ENCODE measurements around the gene PERM1.

The PERM1 gene

DNA sequence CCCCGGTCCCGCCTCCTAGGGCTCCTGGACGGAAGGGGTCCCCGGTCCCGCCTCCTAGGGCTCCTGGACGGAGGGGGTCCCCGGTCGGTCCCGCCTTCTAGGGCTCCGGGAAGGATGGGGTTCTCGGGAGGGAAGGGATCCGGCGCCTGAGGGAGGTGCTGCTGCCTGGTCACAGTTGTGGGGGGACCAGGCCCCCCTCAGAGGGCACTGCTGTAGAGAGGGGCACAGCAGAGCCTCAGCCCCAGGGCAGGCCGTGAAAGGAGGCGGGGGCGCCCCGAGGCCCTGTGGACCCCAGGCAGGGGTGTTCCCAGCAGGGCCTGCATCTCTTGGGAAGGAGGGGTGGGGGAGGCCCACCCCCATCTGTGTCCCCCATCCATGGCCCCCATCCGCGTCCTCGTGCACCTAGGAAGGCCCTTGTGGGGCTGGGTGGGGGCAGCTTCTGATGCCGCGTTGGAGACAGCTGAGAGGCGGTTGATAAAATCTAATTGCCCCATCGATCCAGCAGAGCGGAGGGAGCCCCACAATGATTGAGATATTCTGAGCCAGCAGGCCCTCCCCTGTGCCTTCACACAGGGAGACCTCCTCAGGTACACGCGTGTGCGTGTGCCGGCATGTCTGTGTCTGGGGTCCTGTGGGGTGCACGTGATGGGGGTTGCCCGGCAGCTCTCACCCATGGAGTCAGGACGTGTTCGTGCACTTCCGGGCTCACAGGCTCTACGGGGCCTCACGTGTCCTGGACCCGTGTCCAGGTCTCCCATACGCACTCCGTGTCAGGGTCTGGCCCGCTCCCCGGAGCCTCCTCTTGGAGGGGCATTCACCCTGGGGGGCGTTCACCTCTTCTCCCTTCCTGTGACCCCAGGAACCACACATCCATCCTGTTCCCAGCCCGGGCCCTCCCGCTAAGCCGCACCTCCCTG, 45.3 kb downstream of the PERM1 start:
- H3K4me3 ChIP-seq (ENCODE audit: low read length): no peak overlapping the region
- H3K27ac ChIP-seq (ENCODE audit: low read length): no peak overlapping the region
- no peak overlapping the region for H3K9ac ChIP-seq (ENCODE audit: low read length)
- H3K27me3 ChIP-seq (ENCODE audit: control insufficient read depth, insufficient read depth, low read length): peaks cover 93% of the 10 kb centered on the region
- no peaks in the 10 kb centered on the region for H3K36me3 ChIP-seq (ENCODE audit: control insufficient read depth, low read depth, low read length)
- H3K4me1 ChIP-seq (ENCODE audit: control insufficient read depth, low read depth, low read length): no peaks in the 10 kb centered on the region
- H3K9me3 ChIP-seq (ENCODE audit: control insufficient read depth, low read depth, low read length): no peaks in the 10 kb centered on the region

GRCh38 chr1:935751-936231, 46.1 kb downstream of the PERM1 start:
- Histone ChIP-seq H3K4me3 (ENCODE audit: low read length) (no peak overlapping the region), H3K9ac (ENCODE audit: low read length) (no peak overlapping the region), H3K27ac (ENCODE audit: low read length) (no peak overlapping the region), H3K4me1 (ENCODE audit: control insufficient read depth, low read depth, low read length) (no peaks in the 10 kb centered on the region), H3K9me3 (ENCODE audit: control insufficient read depth, low read depth, low read length) (no peaks in the 10 kb centered on the region), H3K36me3 (ENCODE audit: control insufficient read depth, low read depth, low read length) (no peaks in the 10 kb centered on the region), H3K27me3 (ENCODE audit: control insufficient read depth, insufficient read depth, low read length) (peaks cover 93% of the 10 kb centered on the region)

DNA sequence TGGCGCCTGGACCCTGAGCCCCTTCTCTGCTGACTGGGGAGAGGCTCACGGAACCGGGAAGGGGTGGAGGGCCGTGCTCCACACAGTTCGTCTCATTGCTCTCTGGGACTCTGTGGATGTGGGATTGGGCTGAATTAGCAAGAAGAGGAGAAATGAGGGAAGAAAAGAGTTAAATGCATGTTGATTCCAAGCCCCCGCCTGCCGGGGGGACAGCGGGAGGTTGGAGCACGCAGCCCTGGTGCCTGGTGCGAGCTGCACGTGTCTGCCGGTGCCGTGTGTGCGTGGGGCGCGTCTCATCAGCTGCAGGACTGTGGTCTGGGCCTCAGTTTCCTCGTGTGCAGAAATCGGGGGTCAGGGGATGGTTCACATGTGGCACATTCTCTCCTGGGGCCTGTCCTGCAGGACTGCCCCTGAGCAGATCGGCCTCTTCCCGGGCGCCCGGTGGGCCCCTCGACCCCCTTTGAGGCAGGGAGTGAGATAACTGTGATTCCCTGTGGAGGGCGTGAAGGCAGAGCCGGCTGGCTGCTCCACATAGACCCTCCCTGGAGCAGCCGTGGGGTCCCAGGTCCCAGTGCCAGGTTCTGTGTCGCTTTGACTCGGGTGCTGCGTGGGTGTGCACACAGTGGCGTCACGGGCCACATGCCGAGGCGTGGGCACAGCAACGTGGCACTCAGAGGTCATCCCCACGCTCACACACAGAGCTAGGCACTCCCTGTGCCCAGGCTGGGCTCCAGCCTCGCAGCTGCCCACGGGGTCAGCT, 46.7 kb downstream of the PERM1 start:
- H3K27me3 ChIP-seq (ENCODE audit: control insufficient read depth, insufficient read depth, low read length): peaks cover 93% of the 10 kb centered on the region
- no peak overlapping the region for H3K27ac ChIP-seq (ENCODE audit: low read length)
- H3K9ac ChIP-seq (ENCODE audit: low read length): no peak overlapping the region
- no peak overlapping the region for H3K4me3 ChIP-seq (ENCODE audit: low read length)
- H3K36me3 ChIP-seq (ENCODE audit: control insufficient read depth, low read depth, low read length): no peaks in the 10 kb centered on the region
- no peaks in the 10 kb centered on the region for H3K4me1 ChIP-seq (ENCODE audit: control insufficient read depth, low read depth, low read length)
- no peaks in the 10 kb centered on the region for H3K9me3 ChIP-seq (ENCODE audit: control insufficient read depth, low read depth, low read length)

GRCh38 chr1:933603-933940, 48.3 kb downstream of the PERM1 start:
- H3K27ac ChIP-seq (ENCODE audit: low read length): no peak overlapping the region
- H3K9ac ChIP-seq (ENCODE audit: low read length): no peak overlapping the region
- no peak overlapping the region for H3K4me3 ChIP-seq (ENCODE audit: low read length)
- peaks cover 93% of the 10 kb centered on the region for H3K27me3 ChIP-seq (ENCODE audit: control insufficient read depth, insufficient read depth, low read length)
- no peaks in the 10 kb centered on the region for H3K4me1 ChIP-seq (ENCODE audit: control insufficient read depth, low read depth, low read length)
- H3K36me3 ChIP-seq (ENCODE audit: control insufficient read depth, low read depth, low read length): no peaks in the 10 kb centered on the region
- H3K9me3 ChIP-seq (ENCODE audit: control insufficient read depth, low read depth, low read length): no peaks in the 10 kb centered on the region

DNA sequence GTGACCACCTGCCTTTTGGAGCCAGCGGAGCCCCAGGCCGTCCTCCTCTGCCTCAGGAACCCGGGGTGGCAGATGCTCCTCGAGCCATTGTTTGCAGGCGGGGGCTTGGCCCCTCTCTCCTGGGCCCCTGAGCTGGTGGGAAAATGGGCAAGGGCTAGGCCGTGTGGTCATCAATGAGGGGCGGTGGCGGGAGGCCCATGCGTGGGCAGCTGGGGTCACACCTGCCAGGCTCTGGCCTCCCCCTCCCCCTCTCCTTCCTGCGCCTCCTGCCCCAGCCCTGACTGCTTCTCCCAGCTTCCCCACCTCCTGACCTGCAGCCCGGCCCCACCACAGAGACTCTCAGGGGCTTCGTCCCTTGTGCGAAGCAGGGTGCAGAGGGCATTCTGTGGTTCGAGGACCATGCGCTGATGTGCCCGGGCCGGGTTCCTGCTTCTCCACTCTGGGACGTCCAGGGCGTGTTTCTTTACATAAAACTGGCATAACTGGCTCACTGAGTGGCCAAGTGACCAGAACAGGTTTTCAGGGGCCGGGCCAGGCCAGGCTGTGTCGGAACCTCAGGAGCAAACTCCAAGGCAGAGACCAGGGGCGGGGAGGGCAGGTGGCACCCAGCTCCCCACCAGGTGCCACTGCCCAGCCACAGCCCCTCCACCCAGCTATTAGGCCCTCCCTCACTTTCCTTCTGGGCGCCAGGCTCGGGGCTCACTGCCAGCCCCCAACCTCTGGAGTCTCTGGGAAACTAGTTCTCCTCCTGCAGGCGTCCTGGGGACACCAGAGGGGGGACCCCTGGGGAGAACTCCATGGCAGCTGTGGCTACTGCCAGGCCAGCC, 48.9 kb downstream of the PERM1 start:
- H3K9me3 ChIP-seq (ENCODE audit: control insufficient read depth, low read depth, low read length): no peaks in the 10 kb centered on the region
- H3K27ac ChIP-seq (ENCODE audit: low read length): no peak overlapping the region
- peaks cover 93% of the 10 kb centered on the region for H3K27me3 ChIP-seq (ENCODE audit: control insufficient read depth, insufficient read depth, low read length)
- no peaks in the 10 kb centered on the region for H3K4me1 ChIP-seq (ENCODE audit: control insufficient read depth, low read depth, low read length)
- H3K4me3 ChIP-seq (ENCODE audit: low read length): no peak overlapping the region
- no peaks in the 10 kb centered on the region for H3K36me3 ChIP-seq (ENCODE audit: control insufficient read depth, low read depth, low read length)
- H3K9ac ChIP-seq (ENCODE audit: low read length): no peak overlapping the region

DNA sequence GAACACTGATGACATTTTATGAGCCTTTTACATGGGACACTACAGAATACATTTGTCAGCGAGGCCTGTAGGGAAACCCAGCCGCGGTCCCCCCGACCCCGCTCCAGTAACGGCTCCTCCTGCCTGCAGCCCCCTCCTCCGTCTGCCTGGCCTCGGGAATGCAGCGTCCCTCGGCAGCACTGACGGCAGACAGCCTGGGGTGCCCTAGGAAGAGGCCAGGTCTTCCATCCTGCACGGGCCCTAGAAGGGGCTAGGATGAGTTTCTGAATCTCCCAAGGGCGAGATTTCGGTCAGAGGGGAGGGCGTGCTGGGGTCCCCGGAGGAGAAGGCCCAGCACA, 49.8 kb downstream of the PERM1 start:
- no peak overlapping the region for H3K4me3 ChIP-seq (ENCODE audit: low read length)
- H3K9ac ChIP-seq (ENCODE audit: low read length): no peak overlapping the region
- H3K36me3 ChIP-seq (ENCODE audit: control insufficient read depth, low read depth, low read length): no peaks in the 10 kb centered on the region
- H3K4me1 ChIP-seq (ENCODE audit: control insufficient read depth, low read depth, low read length): no peaks in the 10 kb centered on the region
- no peaks in the 10 kb centered on the region for H3K9me3 ChIP-seq (ENCODE audit: control insufficient read depth, low read depth, low read length)
- peaks cover 93% of the 10 kb centered on the region for H3K27me3 ChIP-seq (ENCODE audit: control insufficient read depth, insufficient read depth, low read length)
- no peak overlapping the region for H3K27ac ChIP-seq (ENCODE audit: low read length)

DNA sequence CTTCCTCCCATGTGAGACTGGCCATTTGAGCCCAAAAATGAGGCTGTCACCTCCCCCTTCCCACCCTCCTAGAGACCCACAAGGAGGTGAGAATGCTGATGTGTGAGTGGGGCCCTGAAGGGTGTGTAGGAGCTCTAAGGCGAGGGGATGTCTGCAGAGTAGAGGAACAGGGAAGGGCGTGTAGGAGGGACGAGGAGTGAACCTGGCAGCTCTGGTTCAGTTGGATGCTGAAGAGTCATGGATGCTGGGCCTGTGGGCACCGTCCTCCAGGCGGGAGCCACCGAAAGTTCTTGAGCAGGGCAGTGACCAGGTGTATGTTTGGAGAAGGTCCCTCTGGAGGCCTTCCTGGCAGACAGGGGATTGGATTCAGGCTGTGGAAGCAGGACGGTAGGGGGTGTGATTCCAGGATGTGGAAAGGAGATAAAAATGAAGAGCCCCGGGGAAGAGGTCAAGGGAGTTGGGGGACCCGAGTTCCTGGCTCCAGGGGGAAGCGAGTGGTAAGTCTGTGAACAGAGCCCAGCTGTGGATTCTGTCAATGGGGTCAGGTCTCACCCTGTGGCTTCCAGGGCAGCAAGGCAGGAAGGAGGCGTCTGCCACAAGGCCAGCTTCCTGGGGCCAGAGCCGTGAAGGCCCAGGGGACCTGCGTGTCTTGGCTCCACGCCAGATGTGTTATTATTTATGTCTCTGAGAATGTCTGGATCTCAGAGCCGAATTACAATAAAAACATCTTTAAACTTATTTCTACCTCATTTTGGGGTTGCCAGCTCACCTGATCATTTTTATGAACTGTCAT, 50.3 kb downstream of the PERM1 start:
- no peaks in the 10 kb centered on the region for H3K4me1 ChIP-seq (ENCODE audit: control insufficient read depth, low read depth, low read length)

DNA sequence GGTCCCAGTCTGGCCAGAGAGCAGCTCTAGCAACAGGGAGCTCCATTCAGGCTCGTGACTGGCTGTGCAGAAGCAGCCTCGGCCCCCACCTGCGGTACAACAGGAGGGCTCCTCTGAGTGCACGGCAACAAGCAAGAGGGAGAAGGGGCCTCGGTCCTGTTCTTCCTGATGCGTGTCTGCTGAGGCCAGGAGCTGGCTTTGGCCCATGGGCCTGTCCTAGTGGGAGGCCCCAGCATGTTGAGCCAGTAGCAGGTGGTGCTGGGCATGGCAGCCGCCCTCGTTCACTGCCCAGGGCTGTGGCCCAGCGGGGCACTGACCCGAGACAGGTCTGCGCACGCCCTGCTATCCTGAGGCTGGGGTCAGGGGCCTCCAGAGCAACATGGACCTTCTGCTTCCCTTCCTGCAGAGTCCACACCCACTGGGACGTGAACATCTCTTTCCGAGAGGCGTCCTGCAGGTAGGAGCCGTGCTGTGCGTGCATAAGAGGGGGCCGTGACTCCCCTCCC, 51.2 kb downstream of the PERM1 start:
- H3K9ac ChIP-seq (ENCODE audit: low read length): no peak overlapping the region
- H3K4me3 ChIP-seq (ENCODE audit: low read length): no peak overlapping the region
- no peaks in the 10 kb centered on the region for H3K4me1 ChIP-seq (ENCODE audit: control insufficient read depth, low read depth, low read length)
- no peaks in the 10 kb centered on the region for H3K36me3 ChIP-seq (ENCODE audit: control insufficient read depth, low read depth, low read length)
- H3K27ac ChIP-seq (ENCODE audit: low read length): no peak overlapping the region
- H3K27me3 ChIP-seq (ENCODE audit: control insufficient read depth, insufficient read depth, low read length): peaks cover 93% of the 10 kb centered on the region
- no peaks in the 10 kb centered on the region for H3K9me3 ChIP-seq (ENCODE audit: control insufficient read depth, low read depth, low read length)

More for the DNA sequence above, 50.3 kb downstream of the PERM1 start:
- Histone ChIP-seq H3K36me3 (ENCODE audit: control insufficient read depth, low read depth, low read length) (no peaks in the 10 kb centered on the region), H3K4me3 (ENCODE audit: low read length) (no peak overlapping the region), H3K27ac (ENCODE audit: low read length) (no peak overlapping the region), H3K9ac (ENCODE audit: low read length) (no peak overlapping the region), H3K27me3 (ENCODE audit: control insufficient read depth, insufficient read depth, low read length) (peaks cover 93% of the 10 kb centered on the region), H3K9me3 (ENCODE audit: control insufficient read depth, low read depth, low read length) (no peaks in the 10 kb centered on the region)

DNA sequence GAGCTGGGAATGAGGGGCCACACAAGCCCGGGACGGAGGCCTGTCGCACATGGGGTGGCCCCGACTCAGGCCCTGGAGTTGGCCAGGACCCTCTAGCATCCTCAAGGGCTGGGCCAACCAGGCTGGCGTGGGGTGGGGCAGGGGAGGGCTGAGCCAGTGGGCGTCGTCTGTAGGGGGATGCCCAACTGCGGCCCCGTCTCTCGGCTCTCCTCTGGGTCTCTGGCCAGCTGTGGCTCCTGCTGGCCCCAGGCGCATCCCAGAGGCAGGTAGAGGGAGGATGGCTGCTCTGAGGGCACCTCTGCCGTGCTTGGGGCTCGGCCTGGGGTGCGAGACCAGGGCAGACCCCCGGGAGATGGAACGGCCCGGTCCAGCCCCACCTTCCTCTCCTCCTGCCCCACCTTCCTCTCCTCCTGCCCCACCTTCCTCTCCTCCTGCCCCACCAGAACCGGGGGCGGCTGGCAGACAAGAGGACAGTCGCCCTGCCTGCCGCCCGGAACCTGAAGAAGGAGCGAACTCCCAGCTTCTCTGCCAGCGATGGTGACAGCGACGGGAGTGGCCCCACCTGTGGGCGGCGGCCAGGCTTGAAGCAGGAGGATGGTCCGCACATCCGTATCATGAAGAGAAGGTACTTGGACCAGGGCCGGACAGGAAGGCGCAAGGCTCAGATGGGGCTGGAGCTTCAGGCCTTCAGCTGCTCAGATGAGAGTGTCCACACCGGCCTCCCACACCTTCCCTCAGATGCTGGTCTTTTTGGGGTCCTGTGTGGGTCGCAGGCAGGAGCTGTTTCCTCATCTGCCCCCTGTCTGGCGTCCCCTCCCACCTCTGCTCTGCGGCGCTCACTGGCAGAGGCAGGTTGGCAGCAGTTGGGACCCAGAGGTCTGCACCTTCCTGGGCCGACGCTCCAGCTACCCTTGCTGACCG, 51.9 kb downstream of the PERM1 start:
- Histone ChIP-seq H3K27me3 (ENCODE audit: control insufficient read depth, insufficient read depth, low read length) (peaks cover 93% of the 10 kb centered on the region), H3K4me3 (ENCODE audit: low read length) (no peak overlapping the region), H3K27ac (ENCODE audit: low read length) (no peak overlapping the region), H3K36me3 (ENCODE audit: control insufficient read depth, low read depth, low read length) (no peaks in the 10 kb centered on the region), H3K9me3 (ENCODE audit: control insufficient read depth, low read depth, low read length) (no peaks in the 10 kb centered on the region), H3K4me1 (ENCODE audit: control insufficient read depth, low read depth, low read length) (no peaks in the 10 kb centered on the region), H3K9ac (ENCODE audit: low read length) (no peak overlapping the region)

Measured in iPS-18a (cell line).